Neural progenitor cell (in vitro differentiated cells): ENCODE results near the gene ADA.

ENCODE experiments used
- EZH2 ChIP-seq: fragments of 200-600 bp; sonication (generic); IDR thresholded peaks from 2 replicates; pipeline ENCODE4 v1.6.1; 2017; ENCODE audit warnings: antibody characterized with exemption, mild to moderate bottlenecking, moderate library complexity
- EZH2phosphoT487 ChIP-seq: fragments of 200-600 bp; sonication (generic); IDR thresholded peaks from 2 replicates; pipeline ENCODE4 v1.6.1; 2017; ENCODE audit warnings: antibody characterized with exemption
- TF ChIP-seq, protein P1 (sequence below): fragments of 200-600 bp; sonication (generic); IDR thresholded peaks from 2 replicates; pipeline ENCODE4 v1.5.1; 2017; ENCODE audit warnings: antibody characterized with exemption, mild to moderate bottlenecking

DNA sequence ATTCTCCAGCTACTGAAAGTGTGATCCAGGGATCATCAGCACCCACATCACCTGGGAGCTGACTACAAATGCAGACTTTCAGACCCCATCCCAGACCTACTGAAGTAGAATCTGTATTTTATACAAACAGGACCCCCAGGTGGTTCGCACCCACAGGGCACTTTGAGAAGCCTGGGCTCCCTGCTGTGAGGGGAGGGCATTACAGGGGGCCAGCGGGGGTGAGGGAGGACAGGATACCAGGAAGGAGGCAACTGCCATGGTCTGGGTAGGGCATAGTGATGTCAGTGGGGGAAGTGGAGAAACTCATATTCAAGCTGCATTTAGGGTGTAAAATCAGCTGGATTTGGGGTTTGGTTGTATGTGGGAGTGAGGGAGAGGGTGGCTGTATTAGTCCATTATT is 2.0 kb upstream of the ADA start:
- TF ChIP-seq, protein P1, sequence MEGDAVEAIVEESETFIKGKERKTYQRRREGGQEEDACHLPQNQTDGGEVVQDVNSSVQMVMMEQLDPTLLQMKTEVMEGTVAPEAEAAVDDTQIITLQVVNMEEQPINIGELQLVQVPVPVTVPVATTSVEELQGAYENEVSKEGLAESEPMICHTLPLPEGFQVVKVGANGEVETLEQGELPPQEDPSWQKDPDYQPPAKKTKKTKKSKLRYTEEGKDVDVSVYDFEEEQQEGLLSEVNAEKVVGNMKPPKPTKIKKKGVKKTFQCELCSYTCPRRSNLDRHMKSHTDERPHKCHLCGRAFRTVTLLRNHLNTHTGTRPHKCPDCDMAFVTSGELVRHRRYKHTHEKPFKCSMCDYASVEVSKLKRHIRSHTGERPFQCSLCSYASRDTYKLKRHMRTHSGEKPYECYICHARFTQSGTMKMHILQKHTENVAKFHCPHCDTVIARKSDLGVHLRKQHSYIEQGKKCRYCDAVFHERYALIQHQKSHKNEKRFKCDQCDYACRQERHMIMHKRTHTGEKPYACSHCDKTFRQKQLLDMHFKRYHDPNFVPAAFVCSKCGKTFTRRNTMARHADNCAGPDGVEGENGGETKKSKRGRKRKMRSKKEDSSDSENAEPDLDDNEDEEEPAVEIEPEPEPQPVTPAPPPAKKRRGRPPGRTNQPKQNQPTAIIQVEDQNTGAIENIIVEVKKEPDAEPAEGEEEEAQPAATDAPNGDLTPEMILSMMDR = no peak
- no peak for TF ChIP-seq EZH2phosphoT487
- TF ChIP-seq EZH2 = no peak
